OCI-LY1 (cell line): ENCODE measurements around the gene WWC2.

ENCODE experiments used
- CTCF ChIP-seq: fragments of 200-600 bp; sonication (generic), shearing (Covaris generic); IDR thresholded peaks from 2 replicates; pipeline ENCODE4 v1.5.1; 2017; ENCODE audit warnings: mild to moderate bottlenecking, antibody characterized with exemption, low read length, moderate library complexity, mixed read lengths
- EZH2 ChIP-seq: fragments of 200-600 bp; sonication (generic), shearing (Covaris generic); IDR thresholded peaks from 2 replicates; pipeline ENCODE4 v1.8.0; 2017; ENCODE audit warnings: borderline replicate concordance, mixed run types, mild to moderate bottlenecking, antibody characterized with exemption, low read length, moderate library complexity, mixed read lengths

GRCh38 chr4:183333202-183333601 lies 234.1 kb downstream of the WWC2 start:
- TF ChIP-seq EZH2 (no peak), CTCF (no peak)
